PC-9 (cell line): ENCODE data around the gene HMX3.

Experiments
- CTCF ChIP-seq: fragments of 200-600 bp; sonication (generic); conservative IDR thresholded peaks from 2 replicates; pipeline ENCODE4 v1.6.1; 2017; ENCODE audit warnings: mixed run types, antibody characterized with exemption, mild to moderate bottlenecking, moderate library complexity
- EZH2 ChIP-seq: fragments of 200-600 bp; sonication (generic); IDR thresholded peaks from 2 replicates; pipeline ENCODE4 v1.8.0; 2017; ENCODE audit warnings: antibody characterized with exemption, low read depth

- TF ChIP-seq CTCF (no peak), EZH2 (no peak)
These were observed 17.9 kb upstream of the HMX3 start for GRCh38 chr10:123117644-123118417.
